ENCODE results near the gene SLC31A2.

SLC31A2 gene

DNA sequence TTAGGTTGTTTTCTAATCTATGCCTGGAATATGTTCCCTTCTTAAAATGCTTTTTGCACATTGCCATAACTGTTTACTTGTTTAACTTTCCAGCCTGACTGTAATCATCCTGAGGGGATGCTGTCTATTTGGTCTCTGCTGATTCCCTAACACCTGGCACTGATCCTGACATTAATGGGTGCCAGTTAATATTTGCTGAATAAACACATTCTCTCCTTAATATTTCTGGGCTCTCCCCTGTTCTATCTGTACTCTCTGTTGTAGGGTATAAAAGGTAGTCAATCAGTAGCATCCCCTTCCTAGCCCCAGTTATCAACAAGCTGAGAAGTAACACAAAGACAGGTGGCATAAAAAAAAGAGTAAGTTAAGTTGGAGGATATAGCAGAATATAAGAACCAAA lies 21.3 kb upstream of the SLC31A2 start:
- H3K9me3 Mint-ChIP-seq = peaks cover 7% of the 10 kb centered on the region
- no peaks in the 10 kb centered on the region for H3K36me3 Mint-ChIP-seq (ENCODE audit: low read depth)
- H3K4me1 Mint-ChIP-seq = no peaks in the 10 kb centered on the region
- H3K4me3 Mint-ChIP-seq = no peak overlapping the region
- TF ChIP-seq, protein P1, sequence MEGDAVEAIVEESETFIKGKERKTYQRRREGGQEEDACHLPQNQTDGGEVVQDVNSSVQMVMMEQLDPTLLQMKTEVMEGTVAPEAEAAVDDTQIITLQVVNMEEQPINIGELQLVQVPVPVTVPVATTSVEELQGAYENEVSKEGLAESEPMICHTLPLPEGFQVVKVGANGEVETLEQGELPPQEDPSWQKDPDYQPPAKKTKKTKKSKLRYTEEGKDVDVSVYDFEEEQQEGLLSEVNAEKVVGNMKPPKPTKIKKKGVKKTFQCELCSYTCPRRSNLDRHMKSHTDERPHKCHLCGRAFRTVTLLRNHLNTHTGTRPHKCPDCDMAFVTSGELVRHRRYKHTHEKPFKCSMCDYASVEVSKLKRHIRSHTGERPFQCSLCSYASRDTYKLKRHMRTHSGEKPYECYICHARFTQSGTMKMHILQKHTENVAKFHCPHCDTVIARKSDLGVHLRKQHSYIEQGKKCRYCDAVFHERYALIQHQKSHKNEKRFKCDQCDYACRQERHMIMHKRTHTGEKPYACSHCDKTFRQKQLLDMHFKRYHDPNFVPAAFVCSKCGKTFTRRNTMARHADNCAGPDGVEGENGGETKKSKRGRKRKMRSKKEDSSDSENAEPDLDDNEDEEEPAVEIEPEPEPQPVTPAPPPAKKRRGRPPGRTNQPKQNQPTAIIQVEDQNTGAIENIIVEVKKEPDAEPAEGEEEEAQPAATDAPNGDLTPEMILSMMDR (IDR thresholded peaks at IDR 0.05) = no peak
- DNase-seq = no peak
- peaks cover 19% of the 10 kb centered on the region for H3K27me3 Mint-ChIP-seq (ENCODE audit: low read depth, poor library complexity)
- no peak overlapping the region for H3K27ac Mint-ChIP-seq

DNA sequence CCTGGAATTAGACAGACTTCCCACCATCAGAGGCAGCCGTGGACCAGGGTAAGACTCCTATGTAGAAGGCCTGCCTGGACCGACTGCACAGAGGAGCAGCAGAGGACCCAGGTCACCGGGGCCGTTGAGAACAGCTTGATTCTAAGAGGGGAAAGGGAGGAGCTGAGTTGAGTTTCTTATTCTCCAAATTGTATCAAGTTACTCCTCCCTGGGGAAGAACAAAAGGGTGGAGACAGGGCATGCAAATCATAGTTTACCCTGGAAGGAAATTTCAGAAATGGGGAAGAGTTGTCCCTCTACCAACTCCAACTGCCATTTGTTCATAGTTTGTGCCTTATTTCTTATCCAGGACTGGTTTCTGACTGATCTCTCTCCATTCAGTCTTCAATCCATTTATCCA lies 20.9 kb upstream of the SLC31A2 start:
- Mint-ChIP-seq H3K27ac (no peak overlapping the region), H3K9me3 (peaks cover 7% of the 10 kb centered on the region), H3K36me3 (ENCODE audit: low read depth) (no peaks in the 10 kb centered on the region), H3K4me1 (no peaks in the 10 kb centered on the region), H3K27me3 (ENCODE audit: low read depth, poor library complexity) (peaks cover 23% of the 10 kb centered on the region), H3K4me3 (no peak overlapping the region)
- no peak for DNase-seq
- TF ChIP-seq, protein P1 (IDR thresholded peaks at IDR 0.05) = no peak

DNA sequence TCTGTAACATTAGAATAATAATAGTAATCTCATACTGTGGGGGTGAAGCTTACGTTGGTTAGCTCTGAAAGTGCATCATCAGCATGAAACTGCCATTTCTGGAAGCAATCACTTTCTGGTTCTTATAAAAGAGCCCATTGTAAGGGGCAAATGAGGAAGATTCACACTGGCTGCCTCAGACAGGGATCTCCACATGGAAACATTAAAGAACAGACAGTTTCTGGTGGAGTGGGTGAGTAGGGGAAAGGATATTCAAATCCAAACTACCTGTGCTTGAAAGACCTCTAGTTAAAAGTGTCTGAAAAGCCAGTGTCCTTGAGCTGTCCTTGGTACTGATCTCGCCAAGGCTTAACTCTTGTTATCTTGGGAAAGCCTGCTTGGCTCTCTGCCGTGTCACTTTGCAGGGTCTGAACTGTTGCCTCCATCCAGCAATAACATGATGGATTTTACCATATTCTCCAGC lies 19.1 kb upstream of the SLC31A2 start:
- peak; percentile 61 for DNase-seq
- H3K9me3 Mint-ChIP-seq = peaks cover 1% of the 10 kb centered on the region
- no peak overlapping the region for H3K4me3 Mint-ChIP-seq
- TF ChIP-seq, protein P1 (IDR thresholded peaks at IDR 0.05) = no peak
- no peak overlapping the region for H3K27ac Mint-ChIP-seq
- H3K36me3 Mint-ChIP-seq (ENCODE audit: low read depth) = no peaks in the 10 kb centered on the region
- H3K27me3 Mint-ChIP-seq (ENCODE audit: low read depth, poor library complexity) = peaks cover 32% of the 10 kb centered on the region
- no peaks in the 10 kb centered on the region for H3K4me1 Mint-ChIP-seq

DNA sequence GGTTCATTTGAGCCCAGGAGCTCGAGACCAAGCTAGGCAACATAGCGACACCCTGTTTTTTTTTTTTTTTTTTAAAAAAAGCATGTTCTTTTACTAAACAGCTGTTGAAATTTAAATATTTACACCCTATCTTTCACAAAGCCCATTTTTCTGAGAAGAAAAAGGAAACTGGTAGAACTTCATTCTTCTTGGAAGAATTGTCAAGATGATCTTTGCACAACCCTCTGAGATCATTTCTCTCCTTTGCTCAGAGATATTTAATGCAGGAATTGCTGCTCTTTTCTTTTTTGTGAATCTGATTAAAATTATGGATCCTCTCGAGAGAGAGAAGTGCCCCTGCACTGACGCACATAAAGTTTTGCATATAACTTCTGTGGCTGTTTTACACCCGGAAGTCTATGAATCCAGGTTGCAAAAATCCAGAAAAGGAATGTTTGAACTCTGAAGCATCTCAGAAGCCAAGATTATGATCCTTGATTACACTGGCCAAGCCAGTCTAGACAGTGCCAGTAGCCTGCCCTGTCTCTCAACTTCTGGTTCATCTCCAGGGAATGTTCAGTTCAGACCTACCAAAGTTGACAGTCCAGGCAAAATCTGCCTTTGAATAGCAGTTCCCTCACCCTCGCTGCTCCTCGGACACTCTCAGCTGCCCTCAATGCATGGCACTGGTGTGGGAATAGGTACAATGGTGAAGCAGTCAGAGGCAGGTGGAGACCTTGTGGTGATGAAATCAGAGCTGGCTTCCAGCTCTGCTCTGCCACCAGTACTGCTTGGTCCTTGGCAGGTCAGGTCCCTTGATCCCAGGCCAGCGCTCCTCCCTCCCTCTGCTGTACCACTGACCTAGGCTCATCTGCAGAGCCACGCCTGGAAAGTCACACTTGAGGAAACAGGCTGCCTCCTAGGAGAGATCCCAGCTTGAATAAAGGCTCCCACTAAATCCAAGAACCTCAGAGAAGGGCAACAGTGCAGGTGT lies 13.3 kb upstream of the SLC31A2 start:
- H3K4me1 Mint-ChIP-seq = no peaks in the 10 kb centered on the region
- no peak for DNase-seq
- no peak overlapping the region for H3K27ac Mint-ChIP-seq
- H3K9me3 Mint-ChIP-seq = peaks cover 20% of the 10 kb centered on the region
- peaks cover 39% of the 10 kb centered on the region for H3K27me3 Mint-ChIP-seq (ENCODE audit: low read depth, poor library complexity)
- H3K4me3 Mint-ChIP-seq = no peak overlapping the region
- TF ChIP-seq, protein P1 (IDR thresholded peaks at IDR 0.05) = no peak
- H3K36me3 Mint-ChIP-seq (ENCODE audit: low read depth) = no peaks in the 10 kb centered on the region

DNA sequence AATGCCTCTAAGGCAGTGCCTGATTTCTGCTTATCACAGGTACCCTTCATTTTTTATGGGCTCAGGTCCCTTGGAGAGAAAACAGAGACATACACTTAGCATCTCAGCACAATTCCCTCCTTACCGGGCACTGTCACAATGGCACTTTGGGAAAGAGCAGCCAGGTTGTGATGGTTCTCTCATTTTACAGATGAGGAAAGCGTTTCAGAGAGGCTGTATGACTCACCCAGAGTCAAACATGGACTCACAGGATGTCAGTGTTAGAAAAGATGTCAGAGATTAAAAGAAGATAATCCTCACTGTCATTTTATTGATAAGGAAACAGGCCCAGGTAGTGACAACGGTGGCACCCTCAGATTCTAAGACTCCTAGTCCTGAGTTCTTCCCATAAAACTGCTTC lies 12.0 kb upstream of the SLC31A2 start:
- peaks cover 39% of the 10 kb centered on the region for H3K27me3 Mint-ChIP-seq (ENCODE audit: low read depth, poor library complexity)
- H3K36me3 Mint-ChIP-seq (ENCODE audit: low read depth) = no peaks in the 10 kb centered on the region
- DNase-seq = no peak
- no peak overlapping the region for H3K4me3 Mint-ChIP-seq
- H3K4me1 Mint-ChIP-seq = no peaks in the 10 kb centered on the region
- peaks cover 26% of the 10 kb centered on the region for H3K9me3 Mint-ChIP-seq
- TF ChIP-seq, protein P1 (IDR thresholded peaks at IDR 0.05) = no peak
- H3K27ac Mint-ChIP-seq = no peak overlapping the region

Data from nephron progenitor cell (in vitro differentiated cells).